HG03354 (cell line): ENCODE data around the gene CRYBA4.
A peak's percentile ranks its signal among the peaks of the same experiment; 100 is the strongest.

Experiments
- ATAC-seq: cut with Tn5 transposase; IDR thresholded peaks from one replicate; pipeline ENCODE4 v1.9.1; 2021; ENCODE audit warnings: mild to moderate bottlenecking; ENCODE audit not compliant: unreplicated experiment, poor library complexity, severe bottlenecking

Gene CRYBA4

GRCh38 chr22:26656891-26657851, 35.4 kb downstream of the CRYBA4 start, which contains the start of gene MIAT:
Gene MIAT, plus strand, starts transcription at chr22:26657588.
- no peak for ATAC-seq

GRCh38 chr22:26658161-26658560, 36.4 kb downstream of the CRYBA4 start:
- ATAC-seq, result no peak

- peak; percentile 78 for ATAC-seq
Observed at GRCh38 chr22:26658671-26659478, 37.1 kb downstream of the CRYBA4 start.

GRCh38 chr22:26660356-26660755, 38.6 kb downstream of the CRYBA4 start:
- ATAC-seq, result no peak

- no peak for ATAC-seq
Observed at GRCh38 chr22:26660961-26661578, 39.3 kb downstream of the CRYBA4 start.

GRCh38 chr22:26662160-26662559, 40.4 kb downstream of the CRYBA4 start:
- ATAC-seq, result no peak

GRCh38 chr22:26663374-26663923, 41.7 kb downstream of the CRYBA4 start:
- ATAC-seq, result no peak

- no peak for ATAC-seq
Observed at GRCh38 chr22:26665813-26666231, 44.1 kb downstream of the CRYBA4 start.

- ATAC-seq, result no peak
Observed at GRCh38 chr22:26667140-26667539, 45.4 kb downstream of the CRYBA4 start.

- no peak for ATAC-seq
Observed at GRCh38 chr22:26669060-26669481, 47.3 kb downstream of the CRYBA4 start.

- no peak for ATAC-seq
Observed at GRCh38 chr22:26670459-26670858, 48.7 kb downstream of the CRYBA4 start.

- ATAC-seq, result peak; percentile 28
Observed at GRCh38 chr22:26671317-26672059, 49.7 kb downstream of the CRYBA4 start.

- ATAC-seq, result no peak
Observed at GRCh38 chr22:26672060-26672471, 50.3 kb downstream of the CRYBA4 start.

GRCh38 chr22:26672590-26673468, 51.1 kb downstream of the CRYBA4 start:
- peak; percentile 74 for ATAC-seq

GRCh38 chr22:26673486-26673885, 51.7 kb downstream of the CRYBA4 start:
- ATAC-seq, result no peak

GRCh38 chr22:26674211-26675190, 52.7 kb downstream of the CRYBA4 start:
- ATAC-seq, result no peak

GRCh38 chr22:26675687-26676268, 54.0 kb downstream of the CRYBA4 start:
- ATAC-seq, result no peak
